NCI-H2081 treated with DMSO at 0.1 percent for 48 hours (cell line): Measurements from ENCODE around the gene DNAJC5G.
"Not testable (repeated sequence)": the region's sequence is repeated elsewhere in the genome, so short reads cannot be mapped to it uniquely, and the experiment has no call there.

ENCODE experiments used
- DNase-seq: peaks from one replicate; lab custom pipeline; 2025; lab: John Stamatoyannopoulos, UW

Gene DNAJC5G

GRCh38 chr2:27309651-27310050 lies 34.4 kb downstream of the DNAJC5G start:
- no peak for DNase-seq

- no peak for DNase-seq
Observed at GRCh38 chr2:27312152-27312551, 36.9 kb downstream of the DNAJC5G start.

- no peak for DNase-seq
Observed at GRCh38 chr2:27313882-27314645, 38.8 kb downstream of the DNAJC5G start.

DNA sequence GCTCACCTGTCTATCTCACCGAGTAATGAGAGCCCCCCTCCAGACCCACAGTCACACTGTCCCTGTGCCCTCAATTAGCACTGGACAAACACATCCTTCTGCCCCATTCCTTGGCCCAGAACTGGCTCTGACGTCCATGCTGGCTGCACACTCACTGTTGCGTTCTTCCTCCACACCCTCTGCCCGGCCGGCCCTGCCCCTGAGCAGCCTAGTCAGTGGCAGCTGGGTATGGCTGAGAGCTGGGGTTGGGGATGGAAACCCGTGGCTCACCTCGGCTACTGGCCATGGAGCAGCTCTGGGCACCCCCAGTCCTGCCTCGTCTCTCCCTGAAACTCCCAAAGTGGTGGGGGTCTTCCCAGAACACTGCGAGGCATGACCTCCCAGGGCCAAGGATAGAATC lies 39.5 kb downstream of the DNAJC5G start:
- DNase-seq: no peak

DNA sequence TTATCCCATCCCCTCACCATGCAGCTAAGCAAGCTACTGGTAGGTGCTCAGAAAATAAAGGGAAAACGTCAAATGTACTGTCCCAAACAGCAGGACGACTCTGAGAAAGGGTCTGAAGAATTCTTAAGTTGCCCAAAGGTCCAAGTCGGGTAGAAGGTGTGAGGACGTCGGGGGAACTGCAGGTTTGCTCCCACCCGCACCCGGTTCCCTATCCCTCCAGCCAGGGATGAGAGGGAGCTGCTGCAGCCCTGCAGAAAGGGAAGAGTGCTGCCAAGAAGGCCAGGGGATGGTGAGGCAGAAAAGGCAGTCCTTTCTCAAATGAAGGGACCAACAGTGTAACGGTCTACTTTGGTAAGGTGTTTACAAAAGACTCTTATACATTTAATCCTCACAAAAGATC lies 39.9 kb downstream of the DNAJC5G start:
- no peak for DNase-seq

- peak; percentile 19 for DNase-seq
Observed at GRCh38 chr2:27316655-27317412, 41.6 kb downstream of the DNAJC5G start.

- DNase-seq: not testable (repeated sequence)
Observed at GRCh38 chr2:27319839-27320238, 44.6 kb downstream of the DNAJC5G start.

- DNase-seq: no peak
Observed at GRCh38 chr2:27320958-27321543, 45.8 kb downstream of the DNAJC5G start.

DNA sequence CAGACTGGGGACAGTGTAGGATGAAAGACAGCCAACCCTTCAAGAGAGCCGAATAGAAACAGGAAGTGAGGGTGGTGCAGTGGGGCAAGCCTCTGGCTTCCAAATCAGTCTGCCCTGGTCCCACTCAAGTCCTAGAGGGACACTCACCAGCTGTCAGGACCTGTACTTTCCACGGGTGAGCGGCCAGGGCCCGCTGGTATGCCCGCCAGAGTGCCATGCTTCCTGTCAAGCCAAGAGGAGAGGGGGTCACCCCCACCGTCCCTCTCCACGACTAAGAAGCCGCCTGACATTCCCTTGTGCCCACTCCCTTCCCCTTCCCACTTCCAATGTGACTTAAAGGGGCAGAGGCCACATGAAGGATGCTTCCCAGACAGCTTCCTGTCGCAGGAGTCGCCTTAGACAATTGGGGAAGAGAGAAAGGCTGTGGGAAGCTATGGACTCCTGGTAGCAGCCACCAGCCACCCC lies 47.1 kb downstream of the DNAJC5G start:
- no peak for DNase-seq

DNA sequence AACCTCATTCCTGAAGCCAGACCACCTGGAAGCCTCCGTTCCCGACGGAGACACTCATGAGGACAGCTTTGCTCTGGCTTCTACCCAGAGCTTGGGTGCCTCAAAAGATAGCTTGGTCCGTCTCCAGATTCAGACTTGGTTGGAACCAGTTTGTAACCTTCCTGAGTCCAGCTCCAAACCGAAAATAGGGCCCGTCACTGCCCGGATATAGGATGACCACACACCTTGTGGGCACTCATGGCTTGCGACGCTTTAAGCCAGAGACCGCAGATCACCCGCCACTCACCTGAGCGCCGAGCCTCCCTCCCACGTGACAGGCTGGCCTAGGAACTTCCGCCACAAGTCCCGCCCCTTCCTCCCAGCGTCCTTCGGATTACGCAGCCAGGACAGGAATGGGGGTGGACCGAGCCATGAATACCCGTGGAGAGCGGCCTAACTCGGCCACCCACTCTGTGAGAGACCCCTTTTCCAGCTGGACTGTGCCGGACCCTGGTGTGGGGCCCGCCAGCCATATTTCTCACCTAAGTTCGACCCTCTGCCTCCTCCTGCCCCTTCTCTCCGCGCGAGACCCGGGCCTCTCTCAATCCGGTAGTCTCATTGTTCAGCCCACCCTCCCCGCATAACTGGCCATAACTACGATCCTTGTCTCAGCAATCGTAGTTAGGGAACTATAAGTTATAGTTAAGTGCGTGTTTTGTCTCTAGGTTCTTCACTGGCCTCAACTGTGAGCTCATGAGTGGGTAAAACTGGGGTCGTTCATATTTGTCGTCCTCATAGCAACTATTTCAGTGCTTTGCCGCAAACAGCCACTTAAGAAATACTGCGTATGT lies 47.7 kb downstream of the DNAJC5G start, which contains the start of gene MPV17:
Gene MPV17 (minus strand): TSS at position 332 of the 830 bp plus-strand sequence. CDS start 580 bp downstream, outside the sequence.
- peak; percentile 72 for DNase-seq

DNA sequence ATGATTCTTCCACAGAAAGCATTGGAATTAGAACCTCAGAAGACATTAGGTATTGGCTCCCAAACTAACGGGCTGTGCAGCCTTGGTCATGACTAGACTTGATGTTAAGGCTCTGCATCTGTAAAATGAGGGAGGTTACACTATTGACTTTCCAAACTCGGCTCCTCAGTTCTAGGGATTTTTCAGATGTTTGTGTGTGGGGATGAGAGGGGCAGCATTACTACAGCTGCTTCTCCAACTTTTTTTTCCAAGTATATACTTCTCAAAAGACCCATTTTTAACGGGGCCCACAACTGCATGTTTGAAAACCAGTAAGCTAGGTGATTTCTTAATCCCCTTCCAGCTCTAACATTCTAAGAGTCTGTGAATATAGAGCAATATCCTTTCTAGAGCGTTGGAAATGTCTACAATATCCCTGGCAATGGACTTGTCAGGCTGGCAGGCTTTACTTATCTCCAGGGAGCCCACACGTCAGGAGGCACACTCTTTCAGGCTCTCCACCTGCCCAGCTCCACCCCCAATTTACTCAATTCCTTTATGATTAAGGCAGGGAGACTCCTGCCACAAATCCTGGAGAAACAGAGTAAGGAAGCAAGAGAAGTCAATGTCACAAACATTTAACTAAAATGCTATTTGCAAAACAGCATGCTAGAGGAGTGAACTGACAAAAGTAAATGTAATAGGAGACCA lies 48.5 kb downstream of the DNAJC5G start:
- DNase-seq: no peak

DNA sequence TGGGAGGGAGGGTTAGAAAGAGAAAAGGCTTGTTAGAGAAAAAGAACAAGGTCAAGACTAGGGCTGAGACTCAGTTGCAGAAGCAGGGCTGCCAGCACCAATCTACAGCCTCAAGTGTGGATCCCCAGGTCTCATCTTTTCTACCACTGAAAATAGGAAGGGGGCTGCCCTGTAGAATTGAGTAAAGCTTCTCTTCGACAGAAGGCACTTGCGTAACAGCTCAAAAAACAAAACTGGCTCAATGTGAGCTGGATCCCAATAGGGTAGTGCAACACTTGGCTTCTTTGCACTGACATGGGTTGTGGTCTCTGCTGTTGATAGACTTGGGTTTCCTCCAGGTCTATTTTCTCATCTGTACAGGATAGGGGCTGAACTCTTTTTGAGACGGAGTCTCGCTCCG lies 49.5 kb downstream of the DNAJC5G start:
- DNase-seq: no peak
